ENCODE results near the gene ATXN7L2. TPM values are rescaled to one million over a fixed set of nuclear protein-coding genes. Genes with fewer than 3 reads are reported as not detected.

Gene ATXN7L2
- total RNA-seq, 1 donor, result 4.4 TPM

- Histone ChIP-seq H3K4me3 (ENCODE audit: low read length) (no peak overlapping the region), H3K9me3 (ENCODE audit: low read depth, low read length) (no peaks in the 10 kb centered on the region), H3K27me3 (ENCODE audit: insufficient read depth, low read length) (no peaks in the 10 kb centered on the region), H3K4me1 (ENCODE audit: insufficient read depth, low read length) (no peaks in the 10 kb centered on the region)
Measured at GRCh38 chr1:109517337-109517736, 33.6 kb downstream of the ATXN7L2 start.

GRCh38 chr1:109521002-109521951 lies 37.6 kb downstream of the ATXN7L2 start:
- H3K4me1 ChIP-seq (ENCODE audit: insufficient read depth, low read length), result no peaks in the 10 kb centered on the region
- no peaks in the 10 kb centered on the region for H3K9me3 ChIP-seq (ENCODE audit: low read depth, low read length)
- no peak overlapping the region for H3K4me3 ChIP-seq (ENCODE audit: low read length)
- no peaks in the 10 kb centered on the region for H3K27me3 ChIP-seq (ENCODE audit: insufficient read depth, low read length)

DNA sequence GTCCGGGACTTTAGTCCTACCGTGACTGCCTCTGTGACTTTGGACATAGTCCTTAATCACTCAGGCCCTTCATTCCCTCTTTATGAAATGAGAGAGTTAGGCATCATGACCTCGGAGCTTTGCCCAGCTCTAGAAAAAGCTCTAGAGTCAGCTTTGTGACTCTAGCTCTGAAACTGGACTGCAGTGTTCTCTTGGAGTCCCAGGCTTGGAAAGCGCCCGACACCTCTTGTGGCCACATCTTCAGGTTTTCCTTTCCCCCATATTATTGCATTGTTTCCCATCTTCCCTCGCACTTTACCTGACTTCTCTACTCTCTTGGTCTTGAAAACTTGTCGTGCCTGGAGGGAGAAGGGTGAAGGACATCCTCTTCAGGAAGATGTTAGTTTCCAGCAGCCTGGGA lies 38.3 kb downstream of the ATXN7L2 start:
- H3K4me1 ChIP-seq (ENCODE audit: insufficient read depth, low read length), result no peaks in the 10 kb centered on the region

DNA sequence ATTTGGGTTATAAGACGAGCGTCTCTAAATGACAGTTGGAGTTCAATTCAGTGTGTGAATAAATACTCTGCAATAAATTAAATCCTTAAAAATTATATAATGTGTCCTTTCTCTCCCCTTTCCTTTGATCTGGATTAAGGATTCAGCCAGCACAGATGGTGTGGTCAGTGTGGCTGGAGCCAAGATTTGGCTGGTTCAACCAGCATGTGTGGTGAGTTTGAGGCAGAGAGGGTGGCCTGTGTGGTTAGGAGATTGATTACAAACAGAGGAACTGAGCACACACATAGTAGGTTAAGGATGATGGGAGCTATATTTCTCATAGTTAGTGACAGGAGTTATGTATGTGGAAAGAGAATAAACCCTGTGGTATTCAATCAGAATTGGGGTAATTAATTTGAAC lies 40.0 kb downstream of the ATXN7L2 start:
- H3K27me3 ChIP-seq (ENCODE audit: insufficient read depth, low read length), result no peaks in the 10 kb centered on the region

More for the DNA sequence above, 38.3 kb downstream of the ATXN7L2 start:
- Histone ChIP-seq H3K4me3 (ENCODE audit: low read length) (no peak overlapping the region), H3K27me3 (ENCODE audit: insufficient read depth, low read length) (no peaks in the 10 kb centered on the region), H3K9me3 (ENCODE audit: low read depth, low read length) (no peaks in the 10 kb centered on the region)

GRCh38 chr1:109527098-109527811 lies 43.5 kb downstream of the ATXN7L2 start:
- H3K9me3 ChIP-seq (ENCODE audit: low read depth, low read length), result no peaks in the 10 kb centered on the region
- H3K4me1 ChIP-seq (ENCODE audit: insufficient read depth, low read length), result peaks cover 12% of the 10 kb centered on the region
- no peaks in the 10 kb centered on the region for H3K27me3 ChIP-seq (ENCODE audit: insufficient read depth, low read length)
- no peak overlapping the region for H3K4me3 ChIP-seq (ENCODE audit: low read length)

More for the DNA sequence above, 40.0 kb downstream of the ATXN7L2 start:
- Histone ChIP-seq H3K4me1 (ENCODE audit: insufficient read depth, low read length) (no peaks in the 10 kb centered on the region), H3K4me3 (ENCODE audit: low read length) (no peak overlapping the region), H3K9me3 (ENCODE audit: low read depth, low read length) (no peaks in the 10 kb centered on the region)

GRCh38 chr1:109527846-109528695 lies 44.4 kb downstream of the ATXN7L2 start:
- Histone ChIP-seq H3K9me3 (ENCODE audit: low read depth, low read length) (no peaks in the 10 kb centered on the region), H3K27me3 (ENCODE audit: insufficient read depth, low read length) (no peaks in the 10 kb centered on the region), H3K4me3 (ENCODE audit: low read length) (no peak overlapping the region), H3K4me1 (ENCODE audit: insufficient read depth, low read length) (peaks cover 19% of the 10 kb centered on the region)

GRCh38 chr1:109528712-109529111 lies 45.0 kb downstream of the ATXN7L2 start:
- no peak overlapping the region for H3K4me3 ChIP-seq (ENCODE audit: low read length)
- no peaks in the 10 kb centered on the region for H3K9me3 ChIP-seq (ENCODE audit: low read depth, low read length)
- peaks cover 19% of the 10 kb centered on the region for H3K4me1 ChIP-seq (ENCODE audit: insufficient read depth, low read length)
- H3K27me3 ChIP-seq (ENCODE audit: insufficient read depth, low read length), result no peaks in the 10 kb centered on the region

DNA sequence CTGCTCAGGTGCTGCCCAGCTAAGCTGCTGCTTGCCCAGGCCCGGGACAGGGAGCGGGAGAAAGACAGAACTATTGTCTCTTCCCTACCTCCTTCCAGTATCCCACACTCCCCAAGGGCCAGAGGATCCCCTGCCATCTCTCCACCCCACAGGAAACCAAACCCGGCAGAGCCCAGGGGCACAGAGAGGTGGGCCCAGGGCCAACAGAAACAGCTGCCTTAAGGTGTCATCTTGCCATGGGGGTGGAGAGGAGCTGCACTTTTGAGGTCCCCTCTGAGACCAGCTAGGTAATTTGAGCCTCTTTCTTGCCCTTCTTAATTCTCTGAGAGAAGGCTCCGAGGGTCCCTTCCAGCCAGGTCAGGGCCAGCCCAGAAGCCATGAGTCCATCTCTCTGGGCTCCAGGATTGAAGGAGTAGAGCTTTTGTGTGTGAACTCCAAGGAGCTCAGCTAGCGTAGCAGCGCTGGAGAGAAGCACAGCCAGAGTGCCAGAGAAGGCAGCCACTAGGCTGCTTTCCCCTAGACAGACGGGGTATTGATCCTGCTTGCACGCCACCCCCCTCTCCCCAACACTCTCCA lies 46.3 kb downstream of the ATXN7L2 start:
- no peaks in the 10 kb centered on the region for H3K9me3 ChIP-seq (ENCODE audit: low read depth, low read length)
- H3K4me3 ChIP-seq (ENCODE audit: low read length), result no peak overlapping the region
- H3K27me3 ChIP-seq (ENCODE audit: insufficient read depth, low read length), result no peaks in the 10 kb centered on the region
- H3K4me1 ChIP-seq (ENCODE audit: insufficient read depth, low read length), result peaks cover 19% of the 10 kb centered on the region

DNA sequence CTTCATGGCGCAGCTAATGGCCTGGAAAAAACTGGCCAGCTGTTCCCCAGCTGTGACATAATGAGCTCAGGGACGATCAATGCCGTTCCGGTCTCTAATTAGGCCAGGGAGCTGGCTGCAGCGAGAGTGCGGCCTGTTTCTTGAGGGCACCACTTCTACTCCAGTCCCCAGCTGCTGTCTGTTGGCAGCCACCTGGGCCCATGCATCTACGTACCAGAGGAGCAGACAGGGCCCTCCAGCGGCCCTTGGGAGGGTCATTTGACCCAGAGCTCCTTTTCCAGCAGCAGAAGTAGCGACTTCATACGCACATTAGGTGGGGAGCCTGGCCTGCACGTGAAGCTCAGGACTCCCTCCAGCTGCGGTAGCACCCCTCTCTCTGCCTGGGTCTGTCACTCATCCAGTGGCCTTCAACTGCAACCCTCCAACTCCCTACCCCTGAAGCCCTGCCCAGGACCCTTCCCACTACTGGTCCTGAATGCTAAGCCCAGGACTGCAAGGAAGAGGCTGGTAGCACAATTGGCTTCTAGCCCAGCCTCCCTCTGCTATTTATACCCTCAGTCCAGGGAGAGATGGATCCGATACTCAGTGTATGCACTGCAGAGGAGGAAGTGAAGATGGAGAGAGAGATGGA lies 46.9 kb downstream of the ATXN7L2 start:
- Histone ChIP-seq H3K4me3 (ENCODE audit: low read length) (no peak overlapping the region), H3K4me1 (ENCODE audit: insufficient read depth, low read length) (peaks cover 19% of the 10 kb centered on the region), H3K9me3 (ENCODE audit: low read depth, low read length) (no peaks in the 10 kb centered on the region), H3K27me3 (ENCODE audit: insufficient read depth, low read length) (no peaks in the 10 kb centered on the region)

- H3K27me3 ChIP-seq (ENCODE audit: insufficient read depth, low read length), result no peaks in the 10 kb centered on the region
- H3K4me1 ChIP-seq (ENCODE audit: insufficient read depth, low read length), result peaks cover 19% of the 10 kb centered on the region
- H3K9me3 ChIP-seq (ENCODE audit: low read depth, low read length), result no peaks in the 10 kb centered on the region
- no peak overlapping the region for H3K4me3 ChIP-seq (ENCODE audit: low read length)
Measured at GRCh38 chr1:109531380-109531779, 47.7 kb downstream of the ATXN7L2 start.

GRCh38 chr1:109531826-109532364 lies 48.2 kb downstream of the ATXN7L2 start:
- no peak overlapping the region for H3K4me3 ChIP-seq (ENCODE audit: low read length)
- H3K4me1 ChIP-seq (ENCODE audit: insufficient read depth, low read length), result peaks cover 19% of the 10 kb centered on the region
- no peaks in the 10 kb centered on the region for H3K9me3 ChIP-seq (ENCODE audit: low read depth, low read length)
- H3K27me3 ChIP-seq (ENCODE audit: insufficient read depth, low read length), result no peaks in the 10 kb centered on the region

- Histone ChIP-seq H3K4me1 (ENCODE audit: insufficient read depth, low read length) (peaks cover 19% of the 10 kb centered on the region), H3K9me3 (ENCODE audit: low read depth, low read length) (no peaks in the 10 kb centered on the region), H3K4me3 (ENCODE audit: low read length) (no peak overlapping the region), H3K27me3 (ENCODE audit: insufficient read depth, low read length) (no peaks in the 10 kb centered on the region)
Measured at GRCh38 chr1:109532365-109533136, 48.8 kb downstream of the ATXN7L2 start.

- H3K4me3 ChIP-seq (ENCODE audit: low read length), result no peak overlapping the region
- no peaks in the 10 kb centered on the region for H3K9me3 ChIP-seq (ENCODE audit: low read depth, low read length)
Measured at GRCh38 chr1:109534307-109534858, 50.7 kb downstream of the ATXN7L2 start.

More at GRCh38 chr1:109534307-109534858, 50.7 kb downstream of the ATXN7L2 start:
- peaks cover 19% of the 10 kb centered on the region for H3K4me1 ChIP-seq (ENCODE audit: insufficient read depth, low read length)
- H3K27me3 ChIP-seq (ENCODE audit: insufficient read depth, low read length), result no peaks in the 10 kb centered on the region

All from mononuclear cell (primary cell).